ENCODE measurements around the gene ECM2.

The ECM2 gene

GRCh38 chr9:92500725-92501124 lies 35.1 kb downstream of the ECM2 start:
- no peak for DNase-seq (ENCODE audit: low spot score)

- DNase-seq (ENCODE audit: low spot score), result no peak
Observed at GRCh38 chr9:92499701-92500100, 36.1 kb downstream of the ECM2 start.

DNA sequence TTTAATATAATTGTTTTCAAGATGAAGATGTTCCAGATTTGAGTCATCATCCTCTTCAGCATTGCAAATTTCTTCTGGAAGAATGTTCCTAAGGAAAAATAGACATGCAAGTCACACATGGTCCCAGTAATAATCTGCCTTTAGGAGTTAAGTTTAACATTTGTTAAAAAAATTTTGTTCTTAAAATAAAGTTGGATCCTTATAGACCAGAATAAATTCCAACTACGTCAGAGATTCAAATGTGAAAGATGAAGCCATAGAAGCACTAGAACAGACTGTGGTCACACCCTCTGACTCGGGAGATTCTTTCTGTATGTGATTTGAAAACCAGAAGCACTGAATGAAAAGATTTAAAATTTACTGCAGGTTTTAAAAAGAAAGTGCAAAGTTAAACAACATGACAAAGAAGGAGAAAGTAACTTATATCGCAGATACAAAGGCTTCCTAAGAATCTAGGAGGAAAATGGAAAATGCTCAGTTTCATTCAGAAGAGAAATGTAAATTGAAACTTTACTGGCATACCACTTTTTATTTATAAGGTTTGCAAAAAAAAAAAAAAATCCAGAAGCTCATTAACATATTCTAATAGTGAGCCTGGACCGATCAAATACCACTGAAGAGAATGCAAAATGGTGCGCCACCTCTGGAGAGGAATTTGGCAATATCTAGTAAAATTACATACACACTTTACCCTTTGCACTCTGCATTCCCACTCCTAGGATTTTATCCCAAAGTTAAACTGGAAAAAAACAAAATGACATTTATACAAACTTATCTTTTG lies 39.2 kb downstream of the ECM2 start:
- no peak for DNase-seq (ENCODE audit: low spot score)

GRCh38 chr9:92494856-92495255 lies 40.9 kb downstream of the ECM2 start:
- DNase-seq (ENCODE audit: low spot score), result no peak

GRCh38 chr9:92493749-92494387 lies 41.9 kb downstream of the ECM2 start:
- no peak for DNase-seq (ENCODE audit: low spot score)

DNA sequence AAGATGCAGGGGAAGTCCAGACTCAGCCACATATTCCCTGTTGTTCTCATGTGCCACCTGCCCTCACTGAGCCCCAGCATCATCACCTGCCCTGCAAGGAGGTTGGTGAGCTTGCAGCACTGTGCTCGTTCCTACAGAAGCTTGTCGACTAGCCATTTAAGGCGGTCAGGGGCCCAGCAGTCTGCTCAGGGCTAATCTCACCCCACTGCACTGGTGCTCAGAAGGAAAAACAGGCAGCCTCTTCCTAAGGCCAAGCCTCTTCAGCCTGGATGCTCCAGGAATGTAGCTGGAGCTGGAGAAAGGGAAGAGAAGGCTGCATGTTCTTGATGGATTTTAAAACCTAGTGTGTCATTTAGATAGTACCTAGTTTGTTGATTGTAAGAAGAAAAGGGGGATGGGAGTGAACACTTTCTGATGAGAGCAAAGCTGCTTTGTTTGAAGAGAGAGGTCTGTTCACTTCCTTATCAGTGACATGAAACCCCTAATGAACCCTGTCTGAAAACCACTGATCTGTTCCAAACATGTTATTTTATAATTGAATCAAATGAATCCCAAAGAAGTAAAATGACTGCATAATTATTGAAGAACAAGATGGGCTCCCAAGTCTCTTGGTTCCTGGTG lies 42.9 kb downstream of the ECM2 start:
- DNase-seq (ENCODE audit: low spot score), result no peak

DNA sequence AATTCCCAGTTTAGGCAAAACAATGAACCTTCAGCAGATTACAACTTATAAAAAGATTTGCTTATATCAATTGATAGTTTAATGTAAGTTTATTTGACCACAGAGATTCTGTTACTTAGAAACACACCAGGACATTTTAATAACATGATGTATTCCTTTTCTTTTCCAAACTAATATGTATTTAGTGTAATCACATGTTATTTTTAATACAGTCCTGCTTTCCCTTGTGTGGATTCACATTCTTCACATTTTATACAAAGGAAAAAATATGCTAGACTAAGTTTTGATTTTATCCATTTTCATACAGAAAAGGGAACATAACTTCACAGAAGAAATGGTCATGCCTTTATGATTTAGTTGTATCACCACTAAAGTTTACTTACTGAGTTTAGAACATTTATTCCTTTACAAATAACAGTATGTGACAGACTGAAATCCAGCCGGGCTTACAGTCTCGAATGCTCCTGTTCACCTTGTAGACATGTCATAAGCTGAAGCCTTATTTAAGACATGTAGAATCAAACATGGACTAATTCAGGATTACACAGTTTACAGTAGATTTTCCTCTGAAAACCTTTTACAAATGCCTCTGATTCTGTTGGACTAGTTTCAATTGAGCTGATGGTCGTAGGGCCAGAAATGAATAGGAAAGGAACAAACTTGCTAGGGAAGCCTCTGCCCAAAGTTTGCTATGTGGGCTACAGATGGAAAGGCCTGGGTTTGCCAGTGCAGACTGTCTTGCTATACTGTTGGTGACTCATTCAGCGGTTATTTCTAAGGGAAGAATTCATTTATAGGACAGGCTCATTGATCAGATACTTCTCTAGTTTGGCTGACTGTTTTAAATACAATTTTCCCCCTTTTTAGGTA lies 46.9 kb downstream of the ECM2 start:
- no peak for DNase-seq (ENCODE audit: low spot score)

GRCh38 chr9:92486371-92486770 lies 49.4 kb downstream of the ECM2 start:
- no peak for DNase-seq (ENCODE audit: low spot score)

- no peak for DNase-seq (ENCODE audit: low spot score)
Observed at GRCh38 chr9:92484563-92484962, 51.2 kb downstream of the ECM2 start.

DNA sequence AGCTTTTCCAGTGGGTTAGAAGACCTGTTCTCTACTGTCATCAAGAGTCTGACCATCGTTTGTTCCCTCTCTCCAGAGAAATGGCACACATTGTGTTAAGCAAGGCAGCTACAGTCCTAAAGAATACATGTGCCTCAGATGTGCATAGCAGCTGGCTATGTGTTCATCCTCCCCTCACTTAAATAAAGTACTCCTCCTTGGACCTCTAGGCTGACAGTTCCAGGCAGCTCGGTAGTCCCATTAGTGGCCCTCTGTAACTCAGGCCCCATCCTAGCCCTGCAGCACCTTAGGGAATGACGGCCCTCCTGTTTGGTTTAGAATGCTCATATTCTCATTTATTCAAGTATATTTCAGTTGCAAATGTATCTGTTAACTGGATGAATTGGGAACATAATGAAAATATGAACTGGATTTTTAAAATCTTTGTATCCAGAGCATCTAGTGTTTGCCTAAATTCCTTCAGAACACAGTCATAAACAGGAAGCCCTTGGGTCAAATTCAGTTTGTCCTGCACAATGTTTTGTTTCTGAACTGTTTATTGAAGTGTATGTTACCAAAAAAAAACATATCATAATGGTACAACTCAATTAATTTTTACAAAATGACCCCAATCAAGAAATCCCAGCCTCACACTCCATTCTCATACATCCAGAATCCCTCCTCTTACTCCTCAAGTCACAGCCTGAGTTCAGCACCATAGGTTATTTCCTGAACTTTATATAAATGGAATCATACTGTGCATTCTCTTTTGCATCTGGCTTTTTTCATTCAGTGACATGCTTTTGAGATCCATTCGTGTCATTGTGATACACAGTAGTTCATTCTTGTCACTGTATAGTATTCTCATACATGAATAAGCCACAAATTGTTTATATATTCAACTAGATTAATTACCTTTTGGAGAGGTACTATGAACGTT lies 51.9 kb downstream of the ECM2 start:
- DNase-seq (ENCODE audit: low spot score), result no peak

GRCh38 chr9:92482805-92483204 lies 53.0 kb downstream of the ECM2 start:
- no peak for DNase-seq (ENCODE audit: low spot score)

DNA sequence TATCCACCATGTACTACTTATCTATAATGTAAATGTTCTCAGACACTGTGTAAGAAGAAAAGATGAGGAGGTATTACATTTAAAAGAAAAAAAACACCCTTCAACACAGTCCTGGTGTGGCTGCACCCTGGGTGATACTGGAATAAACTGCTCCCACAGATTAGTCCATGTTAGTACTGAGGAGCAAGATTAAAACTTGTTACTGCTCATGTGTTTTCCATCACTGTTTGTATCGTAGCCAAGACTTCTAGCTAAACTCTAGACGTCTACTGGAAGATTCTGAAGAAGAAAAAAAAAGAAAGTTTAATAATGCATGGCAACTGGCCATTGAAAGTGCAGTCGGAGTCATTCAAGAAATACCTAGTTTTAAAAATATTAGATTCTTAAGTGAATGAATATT lies 53.5 kb downstream of the ECM2 start, which contains the start of gene ASPN:
ASPN (minus strand) TSS at position 178 of the 400 bp plus-strand sequence.
- DNase-seq (ENCODE audit: low spot score), result no peak

DNA sequence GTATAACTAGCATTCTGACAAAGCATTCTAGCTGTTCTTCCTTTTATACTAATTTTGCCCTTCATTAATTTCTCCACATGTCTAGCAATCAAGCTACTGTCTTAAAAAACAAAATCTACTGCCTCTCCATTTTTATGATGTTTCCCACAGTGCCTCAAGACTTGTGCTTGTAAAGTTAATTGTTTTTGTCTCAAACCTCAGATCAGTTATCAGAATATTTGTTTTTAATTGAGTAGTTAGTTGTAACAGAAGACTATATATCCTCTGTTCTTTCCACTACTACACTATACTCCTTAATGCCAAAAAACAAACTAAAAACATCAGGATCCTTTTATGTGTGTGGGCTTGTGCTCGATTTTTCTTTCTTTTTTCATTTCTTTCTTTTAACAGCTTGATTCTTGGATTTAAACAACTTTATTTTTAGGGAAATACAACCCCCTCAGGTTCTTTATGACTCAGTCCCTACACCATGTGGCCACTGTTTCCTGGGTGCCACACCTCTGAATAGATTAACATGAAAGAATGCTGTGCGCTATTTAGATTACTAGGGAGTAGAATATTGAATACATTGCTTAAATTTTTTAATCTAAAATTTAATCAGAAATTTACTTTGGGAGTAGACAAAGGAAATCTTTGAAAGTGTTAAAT lies 54.7 kb downstream of the ECM2 start:
- DNase-seq (ENCODE audit: low spot score), result no peak

GRCh38 chr9:92480291-92480771 lies 55.5 kb downstream of the ECM2 start:
- DNase-seq (ENCODE audit: low spot score), result no peak

DNA sequence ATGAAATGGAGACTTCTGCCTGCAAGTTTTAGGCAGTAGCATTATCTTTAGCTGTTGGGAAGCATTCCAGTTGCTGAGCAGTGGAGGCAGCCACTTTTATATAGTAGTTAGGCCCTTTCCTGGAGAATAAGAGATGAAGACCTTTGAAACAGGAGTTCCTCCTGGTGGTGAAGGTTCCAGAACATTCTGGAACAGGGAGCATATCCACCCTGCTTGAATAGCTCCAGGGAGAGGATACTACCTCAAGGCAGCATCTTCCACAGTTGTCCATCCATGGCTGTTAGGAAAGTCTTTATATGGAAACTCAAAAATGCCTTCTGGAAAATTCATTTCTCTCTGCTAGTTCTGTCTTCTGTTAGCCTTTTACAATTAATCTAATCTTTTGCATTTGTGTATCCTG lies 56.4 kb downstream of the ECM2 start:
- no peak for DNase-seq (ENCODE audit: low spot score)

- no peak for DNase-seq (ENCODE audit: low spot score)
Observed at GRCh38 chr9:92478783-92479182, 57.0 kb downstream of the ECM2 start.

- no peak for DNase-seq (ENCODE audit: low spot score)
Observed at GRCh38 chr9:92476962-92477361, 58.8 kb downstream of the ECM2 start.

DNA sequence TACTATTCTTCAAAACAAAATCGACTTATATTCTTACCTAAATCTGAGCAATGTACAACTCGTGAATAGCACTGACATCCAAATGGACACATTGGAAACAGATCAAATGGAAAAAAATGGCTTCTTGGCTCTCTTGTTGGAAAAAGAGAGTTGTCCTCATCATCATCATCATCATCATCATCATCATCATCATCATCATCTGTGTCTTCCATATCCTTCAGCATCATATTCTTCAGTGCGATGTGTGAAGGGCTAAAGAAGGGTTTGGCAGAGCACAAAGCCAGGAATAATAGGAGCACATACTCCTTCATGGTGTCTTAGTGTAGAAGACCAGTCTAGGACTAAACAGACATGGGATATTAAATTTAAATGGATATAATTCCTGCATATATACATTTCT lies 61.2 kb downstream of the ECM2 start:
- DNase-seq (ENCODE audit: low spot score), result no peak

DNA sequence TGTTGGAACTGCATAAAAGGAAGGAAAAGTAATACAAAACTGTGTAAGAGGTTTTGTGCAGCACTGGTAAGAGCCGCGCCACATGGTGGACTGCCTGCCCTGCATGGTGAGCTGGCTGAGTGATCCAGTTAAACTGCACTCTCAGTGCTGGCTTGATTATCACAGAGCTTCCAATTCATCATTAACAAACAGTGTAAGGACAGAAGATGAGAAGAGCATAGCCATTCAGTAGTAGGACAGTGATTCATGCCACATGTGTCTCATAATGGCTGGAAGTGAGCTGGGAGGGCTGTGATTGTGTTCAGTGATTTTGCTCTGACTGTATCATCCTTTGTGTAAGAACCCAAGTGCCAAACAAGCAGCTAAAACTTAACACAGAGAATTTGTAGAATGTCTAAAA lies 67.6 kb downstream of the ECM2 start:
- no peak for DNase-seq (ENCODE audit: low spot score)

DNA sequence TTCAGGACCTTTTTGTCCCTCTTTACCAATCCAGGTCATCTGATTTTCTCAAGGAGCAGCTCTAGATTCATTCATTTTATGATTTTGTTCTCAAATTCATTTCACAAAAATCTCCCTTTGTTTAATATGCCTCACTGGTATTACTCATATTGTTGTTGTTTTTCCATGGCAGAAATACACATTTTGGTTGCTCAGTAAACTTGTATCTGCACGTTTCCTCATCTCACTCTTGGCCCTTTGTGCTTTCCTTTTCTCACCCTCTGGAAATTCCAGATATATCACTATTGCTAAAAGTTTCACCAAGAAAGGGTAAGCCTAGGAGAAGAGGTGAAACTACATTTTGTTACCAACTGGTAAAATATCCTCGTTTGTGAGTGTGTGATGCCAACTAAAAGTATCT lies 68.3 kb downstream of the ECM2 start:
- no peak for DNase-seq (ENCODE audit: low spot score)

- DNase-seq (ENCODE audit: low spot score), result no peak
Observed at GRCh38 chr9:92467041-92467440, 68.7 kb downstream of the ECM2 start.

All from HuH-7 (cell line).